Stimulated activated CD8-positive, alpha-beta memory T cell treated with anti-CD3 and anti-CD28 coated beads, Interleukin-12 subunit alpha, Interleukin-12 subunit beta, amount 100 ng/mL, for 1 hour (primary cell): ENCODE measurements around the gene PHC2.

Source experiments
- DNase-seq: peaks from one replicate; pipeline ENCODE4 v3.0.0-alpha.2; 2020; ENCODE audit warnings: low read depth

Gene PHC2

DNA sequence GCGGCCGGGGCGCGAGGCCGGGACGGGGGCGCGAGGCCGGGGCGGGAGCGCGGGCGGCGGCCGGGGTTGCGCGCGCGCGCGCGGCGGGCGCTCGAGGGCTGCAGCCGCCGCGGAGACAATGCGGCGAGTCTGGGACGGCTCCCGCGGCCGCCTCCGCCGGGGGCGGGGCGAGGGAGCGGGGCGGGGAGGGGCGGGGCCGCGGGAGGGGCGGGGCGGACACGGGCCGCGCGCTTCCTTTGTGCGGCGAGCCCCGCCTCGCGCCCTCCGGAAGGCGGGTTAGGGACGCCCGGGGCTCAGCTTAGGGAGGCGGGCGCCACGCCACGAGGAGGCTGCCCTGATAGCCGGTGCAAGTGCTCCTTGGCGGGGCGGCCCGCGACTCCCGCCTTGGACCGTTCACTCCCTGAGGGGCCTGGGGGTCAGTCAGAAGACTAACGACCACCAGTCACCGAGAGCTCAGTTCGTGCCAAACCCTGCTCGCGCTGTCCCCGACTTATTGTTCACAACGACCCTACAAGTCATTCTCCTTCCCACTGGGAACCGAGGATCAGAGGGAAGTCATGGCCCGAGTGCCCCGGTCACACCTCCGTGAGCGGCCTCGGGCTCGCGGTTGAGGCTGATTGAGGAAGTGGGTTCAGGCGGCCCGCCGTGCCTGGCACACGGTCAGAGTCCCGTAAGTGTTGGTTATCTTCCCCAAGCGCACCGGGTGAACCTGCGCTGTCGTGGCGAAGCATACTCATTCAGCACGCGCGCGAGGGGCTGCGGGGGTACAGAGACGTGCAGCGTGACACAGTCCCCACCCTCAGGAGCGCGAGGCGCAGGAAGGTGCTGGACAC lies 80.9 kb downstream of the PHC2 start:
- DNase-seq, result peak; percentile 51

DNA sequence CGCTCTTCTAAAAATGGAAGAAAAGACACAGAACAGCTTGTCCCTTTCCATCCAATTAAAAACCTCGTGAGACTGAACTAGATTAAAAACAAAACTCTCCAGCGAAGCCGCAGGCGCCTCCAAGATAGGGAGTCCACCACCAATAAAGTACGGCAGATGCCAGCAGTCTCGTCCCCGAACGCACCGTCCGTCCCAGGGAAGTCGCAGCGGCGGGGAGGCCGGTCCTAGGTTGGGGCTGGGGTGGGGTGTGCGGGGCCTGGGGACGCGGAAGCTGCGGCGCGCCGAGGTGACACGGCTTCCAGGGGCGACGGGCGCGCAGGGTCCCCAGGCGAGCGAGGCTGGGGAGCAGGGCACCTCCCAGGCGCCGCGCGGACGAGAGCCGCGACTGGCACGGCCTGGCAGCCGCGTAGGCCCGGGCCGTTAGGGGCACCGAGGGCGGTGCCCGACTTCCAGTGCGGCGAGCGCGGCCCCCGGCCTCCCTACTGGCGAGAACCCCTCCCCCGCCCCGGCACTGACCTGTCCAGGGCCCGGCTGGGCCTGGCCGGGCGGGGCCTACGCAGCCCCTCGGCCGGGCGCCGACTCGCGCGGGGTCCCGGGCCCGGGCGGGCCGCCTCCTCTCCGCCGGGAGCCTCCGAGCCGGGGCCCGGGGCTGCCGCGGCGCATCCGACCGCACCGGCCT lies 81.7 kb downstream of the PHC2 start:
- DNase-seq, result no peak

DNA sequence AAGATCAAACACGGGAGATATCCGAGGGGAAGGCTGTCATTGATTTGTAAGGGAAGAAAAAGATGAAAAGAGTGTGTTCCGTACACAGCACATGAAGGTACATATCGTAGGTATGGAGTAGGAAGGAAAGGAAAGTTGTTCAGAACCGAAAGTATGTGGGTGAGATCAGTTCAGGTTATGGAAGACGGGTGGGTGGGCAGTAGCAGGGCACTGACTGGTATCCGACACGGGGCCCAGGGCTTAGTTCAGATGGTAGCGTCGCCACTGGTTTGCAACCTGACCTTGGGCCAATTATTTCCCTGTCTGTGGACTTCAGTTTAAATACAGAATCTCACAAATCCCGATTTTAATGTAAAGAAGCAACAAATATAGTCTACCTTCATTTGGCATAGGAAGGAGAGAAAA lies 82.2 kb downstream of the PHC2 start:
- DNase-seq, result no peak

DNA sequence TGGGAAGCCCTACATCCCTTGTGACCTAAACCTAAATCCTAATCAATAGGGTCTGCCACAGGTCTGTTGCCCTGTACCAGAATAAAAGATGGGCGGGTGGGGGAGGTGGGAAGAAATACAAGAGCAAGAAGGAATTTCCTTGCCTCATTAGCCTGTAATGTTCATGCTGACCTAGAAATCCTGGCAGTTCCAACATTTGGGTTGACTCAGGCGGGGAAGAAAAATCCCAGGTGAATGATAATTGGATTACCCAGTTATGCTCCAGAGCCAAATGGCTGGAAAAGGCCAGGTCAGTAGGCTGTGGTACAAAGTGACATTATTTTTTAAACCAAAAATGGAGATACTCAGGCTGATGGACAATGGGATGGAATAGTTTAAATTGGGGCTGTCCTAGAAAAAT lies 82.7 kb downstream of the PHC2 start:
- DNase-seq, result no peak

DNA sequence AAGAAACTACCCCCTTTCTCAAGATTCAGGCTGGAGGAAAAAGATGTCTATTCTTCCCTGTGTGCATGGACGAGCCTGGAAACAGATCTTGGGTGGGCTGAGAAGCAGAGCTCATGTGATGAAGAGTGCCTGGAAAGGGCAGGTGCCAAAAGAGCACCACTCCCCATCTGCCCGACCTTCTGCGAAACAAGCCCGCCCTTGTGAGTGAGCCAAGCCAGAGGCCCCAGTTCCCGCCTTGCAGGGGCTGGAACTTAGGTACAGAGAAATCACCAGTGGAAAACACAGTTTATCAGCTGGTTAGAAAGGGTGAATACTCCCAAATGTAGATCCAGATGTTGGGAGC lies 83.3 kb downstream of the PHC2 start:
- DNase-seq, result no peak

DNA sequence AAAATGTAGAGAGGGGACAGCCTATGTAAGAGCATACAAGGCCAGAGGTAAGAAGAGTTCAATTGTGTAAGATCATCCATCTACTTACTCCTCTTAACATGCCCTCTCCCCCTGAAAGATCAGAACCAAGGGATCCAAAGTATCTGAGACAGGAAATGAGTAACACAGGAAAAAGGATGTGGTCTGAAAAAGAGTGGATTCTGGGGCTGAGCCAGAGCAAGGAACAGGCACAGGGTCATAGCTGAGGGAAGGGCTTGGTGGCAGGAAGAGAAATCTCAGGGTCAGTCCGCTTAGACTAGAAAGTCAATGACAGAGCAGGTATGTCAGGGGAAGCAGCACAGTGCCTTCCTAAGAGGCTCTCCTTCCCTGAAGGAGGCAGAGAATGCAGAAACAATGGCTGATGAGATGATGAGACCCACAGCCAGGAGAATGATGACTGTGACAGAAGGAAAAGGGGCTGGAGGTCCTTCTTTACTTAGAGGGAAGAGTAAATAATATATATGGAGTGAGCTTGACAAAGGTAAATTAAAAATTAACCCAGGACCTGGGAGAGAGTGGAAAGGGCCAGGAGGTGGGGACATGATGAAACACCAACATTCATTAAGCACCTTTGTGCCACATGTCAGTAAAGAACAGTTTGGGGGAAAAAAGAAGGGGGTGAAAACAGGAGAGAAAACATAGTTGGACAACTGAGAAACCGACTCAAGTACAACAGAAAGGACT lies 83.8 kb downstream of the PHC2 start:
- no peak for DNase-seq

DNA sequence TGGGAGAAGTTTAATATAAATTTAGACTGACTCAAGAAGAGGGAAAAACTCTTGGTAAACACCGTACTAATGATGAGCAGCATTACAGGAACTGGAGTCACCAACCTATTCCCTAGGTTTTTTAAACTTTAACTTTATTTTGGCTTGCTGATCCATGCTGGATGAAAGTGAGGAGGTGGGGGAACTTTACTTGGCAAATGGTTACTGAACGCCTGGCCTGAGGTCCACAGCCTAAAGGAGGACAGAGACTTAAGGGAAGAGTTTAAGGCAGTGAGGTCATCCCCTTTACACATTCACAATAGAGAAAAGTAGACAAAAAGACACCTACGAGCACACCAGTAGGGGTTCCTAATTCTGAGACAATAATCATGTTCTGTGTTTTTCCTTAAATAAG lies 84.4 kb downstream of the PHC2 start:
- no peak for DNase-seq

DNA sequence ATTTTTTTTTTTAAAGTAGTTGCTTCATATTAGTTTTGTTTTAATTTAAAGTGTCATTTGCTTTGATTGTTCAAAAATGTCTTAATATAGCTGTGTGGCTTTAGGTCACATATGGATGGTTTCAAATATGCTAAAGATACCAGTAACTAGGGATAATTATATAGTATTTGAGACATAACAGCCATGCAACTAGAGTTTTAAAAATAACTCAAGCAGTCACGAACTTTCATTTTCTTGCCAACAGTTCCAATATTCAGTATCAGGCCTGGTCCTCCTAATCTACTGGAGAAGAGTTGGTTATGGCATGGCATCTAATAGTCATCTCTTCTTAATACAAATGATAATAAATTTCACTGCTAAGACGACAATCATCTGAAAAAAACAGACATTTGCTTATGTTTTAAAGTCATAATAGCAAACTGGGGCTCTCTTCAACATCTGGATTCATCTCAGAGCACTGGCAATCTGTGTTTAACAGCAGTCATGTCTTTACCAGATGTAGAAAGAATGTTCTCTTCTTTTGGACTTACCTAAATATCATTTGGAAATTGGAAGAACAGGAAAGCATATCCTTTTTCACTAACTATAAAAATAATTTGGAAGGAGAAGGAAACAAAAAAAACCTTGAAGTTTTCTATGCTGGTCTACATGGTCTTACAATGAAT lies 85.9 kb downstream of the PHC2 start:
- no peak for DNase-seq

DNA sequence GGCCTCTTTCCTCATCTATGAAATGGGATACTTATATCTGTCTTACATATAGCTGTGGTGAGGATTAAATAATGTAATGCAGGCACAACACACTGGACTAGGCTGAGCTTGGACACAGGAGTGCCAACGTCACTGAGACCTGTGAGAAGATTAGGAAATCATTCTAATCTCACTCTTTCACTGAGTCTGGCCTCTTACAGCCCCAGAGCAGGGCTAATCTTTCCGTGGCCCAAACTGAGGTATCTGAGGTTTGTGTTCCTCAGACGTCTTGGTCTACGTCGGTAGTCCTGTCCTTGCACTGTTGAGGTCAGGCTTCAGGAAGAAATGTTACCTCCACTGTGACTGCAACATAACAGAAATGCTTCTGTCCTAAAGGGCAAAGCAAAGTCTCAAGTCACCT lies 87.4 kb downstream of the PHC2 start:
- no peak for DNase-seq

DNA sequence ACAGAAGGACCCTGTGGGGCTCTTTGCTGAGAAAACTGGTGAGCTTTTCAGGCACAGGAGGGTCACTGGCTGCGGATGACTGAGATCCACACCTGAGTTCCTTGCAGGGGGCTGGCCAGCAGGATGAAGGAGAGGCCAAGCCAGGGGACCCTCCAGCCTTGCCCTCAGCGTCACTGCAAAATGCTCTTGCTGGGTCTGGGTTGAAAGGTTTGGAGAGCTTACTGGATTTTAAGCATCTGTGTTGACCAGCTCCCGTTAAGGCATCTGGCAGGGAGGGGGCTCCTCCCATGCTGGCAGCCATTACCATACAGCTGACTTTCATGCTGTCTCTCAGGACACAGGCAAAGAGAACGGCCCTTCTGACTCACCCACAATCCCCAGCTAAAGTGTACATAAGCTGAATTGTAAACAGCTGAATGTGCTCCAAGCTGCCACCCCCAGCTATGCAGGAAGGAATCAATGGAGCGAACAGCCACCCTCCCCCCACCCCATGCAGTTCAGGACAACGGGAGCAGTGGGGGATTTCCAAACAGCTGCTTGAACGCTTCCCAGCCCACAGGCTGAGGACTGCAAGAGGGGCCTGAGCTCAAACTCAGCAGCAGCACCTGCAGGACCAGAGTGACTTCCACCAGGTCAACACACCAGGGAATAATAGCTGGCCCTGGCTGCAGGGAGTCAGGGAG lies 88.7 kb downstream of the PHC2 start:
- no peak for DNase-seq

DNA sequence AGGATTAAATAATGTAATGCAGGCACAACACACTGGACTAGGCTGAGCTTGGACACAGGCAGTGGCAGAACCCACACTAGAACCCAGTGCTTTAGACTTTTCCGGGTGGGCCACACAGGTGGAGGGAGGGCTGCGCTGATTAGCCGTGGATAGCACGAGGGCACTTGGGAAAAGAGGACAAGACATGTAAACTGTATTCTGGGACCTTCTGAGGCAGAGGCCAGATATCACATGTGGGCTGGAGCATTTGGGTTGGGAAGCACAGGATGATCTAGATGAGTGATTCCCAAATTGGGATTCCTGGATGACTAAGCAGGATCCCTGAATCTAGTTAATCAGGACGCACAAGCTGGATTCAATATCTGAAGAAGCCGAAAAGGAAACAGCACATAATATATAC lies 89.7 kb downstream of the PHC2 start:
- DNase-seq, result no peak

DNA sequence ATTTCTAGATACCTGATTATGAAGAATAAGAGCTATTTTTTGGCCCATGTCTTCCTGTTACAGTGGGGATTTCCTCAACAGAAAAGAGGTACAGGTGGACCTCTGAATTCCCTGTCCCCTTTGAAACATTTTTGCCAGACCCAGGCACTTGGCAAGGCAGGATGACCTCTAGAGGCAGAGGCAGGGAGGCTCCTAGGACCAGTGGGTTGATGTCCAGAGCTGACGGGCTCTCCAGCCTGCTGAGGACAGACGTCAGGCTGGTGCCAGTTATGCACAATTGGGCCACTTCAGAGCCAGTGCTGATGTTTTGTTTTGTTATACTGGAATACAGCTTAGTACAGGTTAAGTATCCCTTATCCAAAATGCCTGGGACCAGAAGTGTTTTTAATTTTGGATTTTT lies 91.5 kb downstream of the PHC2 start:
- DNase-seq, result no peak

DNA sequence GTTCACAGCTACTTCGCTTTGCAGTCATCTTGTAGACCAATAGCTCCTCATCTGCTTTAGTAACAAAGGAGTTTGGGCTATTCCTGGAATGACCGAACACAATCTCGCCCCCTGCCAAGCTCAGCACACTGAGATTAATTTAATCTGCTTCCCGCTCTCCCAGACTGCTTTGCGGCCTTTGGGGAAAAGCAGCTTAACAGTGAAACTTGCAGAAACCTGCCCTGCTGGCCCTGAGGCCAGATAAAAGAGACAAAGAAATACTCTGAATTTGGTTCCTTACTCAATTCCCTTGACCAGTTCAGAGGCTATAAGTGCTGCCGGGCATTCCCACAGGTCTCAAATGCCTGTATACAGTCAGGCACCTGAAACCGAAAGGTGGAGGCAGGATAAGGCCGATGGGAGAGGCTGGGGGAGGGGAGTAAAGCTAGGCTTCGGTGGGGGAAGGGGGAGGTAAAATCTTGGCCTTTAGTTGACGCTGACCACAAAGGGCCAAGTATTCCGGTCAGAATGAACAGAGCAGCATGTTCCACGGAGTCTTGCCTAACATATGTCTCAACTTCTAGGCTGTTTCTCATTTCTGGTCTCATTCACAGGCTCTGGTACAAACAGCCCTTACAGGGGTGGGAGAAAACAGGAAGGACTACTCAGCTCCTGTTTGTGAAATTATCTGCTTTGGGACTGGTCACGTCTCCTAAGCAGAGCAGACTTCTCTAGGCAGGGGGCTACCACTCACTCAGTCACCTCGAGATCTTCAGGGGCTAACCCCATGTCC lies 92.3 kb downstream of the PHC2 start:
- DNase-seq, result no peak

DNA sequence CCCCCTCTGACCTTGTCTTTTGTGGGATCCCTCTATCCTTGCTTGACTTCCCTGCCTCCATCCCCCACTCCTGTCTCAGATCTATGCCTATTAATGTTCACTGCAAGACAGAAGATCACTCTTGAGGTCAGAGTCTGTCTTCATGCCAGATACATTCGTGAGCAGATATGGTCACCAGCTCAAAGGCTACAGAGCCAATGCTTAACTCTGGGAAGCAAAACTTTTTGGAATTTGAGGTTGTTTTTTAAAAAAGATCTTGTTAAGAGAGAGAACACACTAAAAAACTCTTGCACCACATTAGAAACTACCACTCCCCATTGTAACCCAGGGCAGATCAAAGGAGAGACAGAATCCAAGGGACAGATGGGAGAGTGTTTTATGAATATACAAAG lies 92.9 kb downstream of the PHC2 start:
- no peak for DNase-seq

DNA sequence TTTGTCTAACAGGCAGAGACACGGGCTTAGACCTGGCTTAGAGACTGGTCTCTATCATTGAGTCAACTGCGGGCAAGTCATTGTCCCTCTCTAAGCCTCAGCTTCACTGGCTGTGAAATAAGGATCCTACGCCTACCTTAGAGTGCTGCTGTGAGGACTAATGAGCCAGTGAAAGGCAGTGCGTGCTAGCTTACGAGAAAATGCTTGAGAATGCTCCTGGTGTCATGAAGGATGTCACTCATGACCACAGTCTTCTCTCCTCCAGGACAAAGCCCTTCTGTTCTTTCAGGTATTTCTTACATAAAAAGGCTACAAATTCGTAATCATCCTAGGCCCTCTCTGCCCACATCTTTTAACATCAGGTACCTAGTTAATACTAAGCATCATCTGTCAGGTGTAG lies 93.5 kb downstream of the PHC2 start:
- DNase-seq, result no peak

DNA sequence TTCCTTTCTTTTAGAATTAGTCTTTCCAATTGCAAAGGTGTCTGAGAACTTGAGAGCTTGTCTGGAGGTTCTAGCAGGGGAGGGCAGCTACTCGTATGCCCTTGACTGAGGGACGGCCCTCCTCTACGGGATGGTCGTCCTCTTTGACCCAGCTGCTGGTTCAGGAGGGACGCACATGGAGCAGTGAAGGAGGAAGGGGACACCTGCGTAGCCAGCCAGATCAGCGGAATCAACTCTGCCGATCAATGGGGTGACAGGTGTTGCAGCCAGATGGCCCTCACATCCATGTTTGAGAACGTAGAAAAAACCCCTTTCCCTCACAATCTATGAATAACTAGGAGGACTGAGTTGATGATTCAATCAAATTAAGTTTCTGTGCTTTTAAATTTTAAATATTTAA lies 94.3 kb downstream of the PHC2 start:
- no peak for DNase-seq

DNA sequence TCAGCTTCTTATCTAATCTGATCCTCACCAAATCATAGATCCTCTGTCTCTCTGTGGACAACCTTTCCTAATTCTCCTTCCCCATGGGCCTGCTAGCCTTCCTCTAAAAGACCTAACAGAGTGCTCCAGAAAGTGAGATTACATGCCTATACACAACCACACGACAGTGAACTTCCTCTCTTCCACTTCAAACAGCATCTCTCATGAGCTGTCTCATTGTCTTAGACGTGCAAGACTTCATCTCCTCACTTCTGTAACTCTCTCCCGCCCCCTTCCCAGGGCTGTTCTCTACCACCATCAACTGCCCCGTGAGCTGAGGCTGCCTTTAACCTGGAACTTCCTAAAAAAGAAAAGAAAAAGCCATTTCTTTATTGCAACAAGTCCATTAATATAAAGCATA lies 95.9 kb downstream of the PHC2 start:
- DNase-seq, result no peak

DNA sequence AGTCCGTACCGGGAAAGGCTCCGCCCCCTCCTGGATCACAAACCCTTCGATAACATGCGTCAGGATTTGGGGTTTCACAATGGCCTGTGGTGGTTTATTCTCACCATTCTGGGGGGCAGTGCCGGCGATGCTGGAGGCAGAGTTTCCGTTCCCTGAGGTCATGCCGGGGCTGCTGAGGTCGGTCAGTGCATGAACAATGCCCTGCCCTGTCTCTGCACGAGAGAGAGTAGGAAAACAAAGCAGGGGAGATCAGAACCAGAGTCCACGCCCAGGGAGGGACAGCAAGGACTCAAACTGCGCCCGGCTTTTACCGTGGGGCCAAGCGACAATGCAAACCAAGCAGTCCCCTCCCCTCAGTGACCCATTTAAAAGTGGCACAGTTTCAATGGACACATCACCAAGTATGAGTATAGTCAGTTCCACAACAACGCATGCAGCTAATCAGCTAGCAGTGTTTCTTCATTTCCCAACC lies 96.8 kb downstream of the PHC2 start:
- DNase-seq, result no peak

DNA sequence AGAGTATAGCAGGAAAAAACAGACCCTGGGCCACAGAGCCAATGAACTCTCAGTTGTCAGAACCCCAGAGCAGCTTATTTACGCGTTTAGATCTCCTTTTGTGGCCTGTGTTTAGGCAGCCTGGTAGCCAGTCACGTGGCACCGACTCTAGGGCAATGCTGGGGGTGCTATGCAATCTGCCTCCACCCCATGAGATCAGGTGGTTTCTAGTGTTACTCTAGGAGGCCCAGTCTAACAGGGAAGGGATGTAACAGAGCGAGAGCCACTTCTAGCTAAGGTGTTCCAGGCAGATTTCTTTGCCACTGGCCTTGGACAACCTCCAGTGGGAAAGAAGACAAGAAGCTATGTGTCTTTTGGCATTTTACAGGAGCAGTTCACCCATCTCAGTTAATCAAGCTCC lies 98.0 kb downstream of the PHC2 start:
- no peak for DNase-seq

DNA sequence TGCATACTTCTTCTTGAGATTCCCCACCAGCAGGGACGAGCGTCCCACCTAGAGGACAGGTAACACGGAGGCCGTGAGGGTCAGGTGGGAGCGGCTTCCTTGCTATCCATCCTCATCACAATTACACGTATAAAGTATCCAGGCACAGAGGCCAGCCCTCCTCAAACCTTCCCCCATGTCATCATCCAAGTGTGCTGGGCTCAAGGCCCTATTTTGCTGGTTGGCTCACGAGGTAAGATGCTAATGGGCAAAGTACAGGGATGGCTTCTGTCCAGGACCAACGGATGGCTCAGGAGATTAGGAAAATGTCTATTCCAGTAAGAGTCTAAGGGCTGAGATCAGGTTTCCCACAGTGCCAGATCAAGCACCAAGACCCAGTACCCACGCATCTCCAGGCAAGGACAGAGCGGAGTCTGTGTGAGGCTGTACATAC lies 98.5 kb downstream of the PHC2 start:
- no peak for DNase-seq
